Measurements from ENCODE around the gene PPCS.

The PPCS gene

DNA sequence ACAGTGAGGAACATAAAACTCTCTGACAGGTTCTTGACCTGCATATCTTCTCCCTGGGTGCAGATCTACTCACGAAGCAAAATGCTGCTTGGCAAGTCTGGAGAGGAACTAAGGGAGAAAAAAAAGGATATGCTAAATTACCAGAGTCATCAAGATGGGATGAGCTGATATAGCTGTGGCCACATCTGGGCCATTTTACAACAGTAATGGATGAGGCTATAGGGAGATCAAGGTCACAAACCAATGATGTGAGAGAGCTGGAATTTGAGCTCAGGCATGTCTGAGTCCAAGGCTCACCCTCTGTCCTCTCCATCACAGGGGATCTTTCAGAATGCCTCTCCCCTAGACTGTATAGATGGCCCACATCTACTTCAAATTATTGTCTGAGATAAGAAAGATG, 26.7 kb upstream of the PPCS start:
- Mint-ChIP-seq H3K36me3 (ENCODE audit: low read depth) (no peaks in the 10 kb centered on the region), H3K4me1 (peaks cover 21% of the 10 kb centered on the region)

DNA sequence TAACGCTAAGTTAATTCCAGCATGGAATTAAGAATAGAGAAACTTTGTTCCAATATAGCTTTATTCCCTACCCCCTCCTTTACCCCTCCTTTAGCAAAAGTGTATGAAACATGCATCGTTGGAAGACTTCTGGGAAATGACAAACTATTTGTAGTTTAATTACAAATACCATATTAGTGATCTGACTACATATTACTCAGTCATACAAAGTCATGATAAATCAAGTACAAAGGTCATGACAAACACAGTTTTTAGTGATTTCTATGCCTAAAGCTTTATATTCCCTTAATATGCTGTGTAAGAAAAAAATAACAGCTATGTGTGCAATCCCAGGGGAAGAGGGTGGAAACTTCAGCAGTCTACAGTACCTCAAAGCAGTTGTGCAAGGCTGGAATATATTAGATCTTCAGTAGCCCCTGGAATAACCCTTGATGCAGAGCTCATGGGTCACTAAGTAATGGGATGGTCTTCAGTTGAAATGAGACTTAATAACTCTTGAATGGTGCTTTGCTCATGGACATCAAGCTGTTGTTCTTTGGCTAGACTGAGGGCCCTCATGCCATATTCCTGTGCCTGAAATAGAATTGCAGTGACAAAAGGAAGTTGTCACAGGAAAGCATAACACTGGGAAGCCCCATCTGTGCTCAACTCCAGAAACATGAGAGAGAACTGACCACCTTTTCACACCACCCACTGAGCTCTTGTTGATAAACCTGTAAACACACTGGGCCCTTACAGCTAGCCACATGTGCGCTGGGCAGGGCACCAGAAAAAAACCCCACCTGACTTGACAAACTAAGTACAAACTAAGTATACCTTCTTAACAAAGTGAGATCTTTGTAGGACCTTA, 25.8 kb upstream of the PPCS start:
- H3K4me1 Mint-ChIP-seq, result peaks cover 13% of the 10 kb centered on the region
- no peak overlapping the region for H3K27ac Mint-ChIP-seq
- TF ChIP-seq, protein P1, sequence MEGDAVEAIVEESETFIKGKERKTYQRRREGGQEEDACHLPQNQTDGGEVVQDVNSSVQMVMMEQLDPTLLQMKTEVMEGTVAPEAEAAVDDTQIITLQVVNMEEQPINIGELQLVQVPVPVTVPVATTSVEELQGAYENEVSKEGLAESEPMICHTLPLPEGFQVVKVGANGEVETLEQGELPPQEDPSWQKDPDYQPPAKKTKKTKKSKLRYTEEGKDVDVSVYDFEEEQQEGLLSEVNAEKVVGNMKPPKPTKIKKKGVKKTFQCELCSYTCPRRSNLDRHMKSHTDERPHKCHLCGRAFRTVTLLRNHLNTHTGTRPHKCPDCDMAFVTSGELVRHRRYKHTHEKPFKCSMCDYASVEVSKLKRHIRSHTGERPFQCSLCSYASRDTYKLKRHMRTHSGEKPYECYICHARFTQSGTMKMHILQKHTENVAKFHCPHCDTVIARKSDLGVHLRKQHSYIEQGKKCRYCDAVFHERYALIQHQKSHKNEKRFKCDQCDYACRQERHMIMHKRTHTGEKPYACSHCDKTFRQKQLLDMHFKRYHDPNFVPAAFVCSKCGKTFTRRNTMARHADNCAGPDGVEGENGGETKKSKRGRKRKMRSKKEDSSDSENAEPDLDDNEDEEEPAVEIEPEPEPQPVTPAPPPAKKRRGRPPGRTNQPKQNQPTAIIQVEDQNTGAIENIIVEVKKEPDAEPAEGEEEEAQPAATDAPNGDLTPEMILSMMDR (IDR thresholded peaks at IDR 0.05; ENCODE audit: unreplicated experiment in 3 of 3), result no peak
- no peak overlapping the region for H3K4me3 Mint-ChIP-seq
- no peaks in the 10 kb centered on the region for H3K9me3 Mint-ChIP-seq
- H3K36me3 Mint-ChIP-seq (ENCODE audit: low read depth), result no peaks in the 10 kb centered on the region
- H3K27me3 Mint-ChIP-seq (ENCODE audit: low read depth), result peaks cover 6% of the 10 kb centered on the region

More for the DNA sequence above, 26.7 kb upstream of the PPCS start:
- Mint-ChIP-seq H3K9me3 (no peaks in the 10 kb centered on the region), H3K27me3 (ENCODE audit: low read depth) (peaks cover 8% of the 10 kb centered on the region), H3K4me3 (no peak overlapping the region), H3K27ac (peak overlapping the region in 1 of 3 experiments; percentile 38)
- TF ChIP-seq, protein P1 (IDR thresholded peaks at IDR 0.05; ENCODE audit: unreplicated experiment in 3 of 3), result no peak

DNA sequence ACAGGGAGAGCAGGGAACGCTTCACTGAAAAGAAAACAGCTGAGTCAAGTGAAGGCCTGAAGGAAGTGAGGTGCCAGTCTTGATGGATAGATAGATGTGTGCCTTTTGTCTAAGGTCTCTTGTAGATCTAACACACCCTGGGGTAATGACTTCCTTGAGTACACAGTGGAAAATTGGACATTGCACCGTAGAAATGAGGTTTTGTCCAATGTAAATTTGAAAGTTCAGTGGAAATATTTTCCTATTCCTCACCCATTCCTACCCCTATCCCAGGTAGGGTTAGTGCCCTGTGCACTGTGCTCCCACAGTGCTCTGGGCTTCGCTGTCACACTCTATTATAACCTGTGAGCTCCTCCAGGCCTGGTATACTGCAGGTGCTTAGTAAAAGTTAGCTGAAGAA, 24.8 kb upstream of the PPCS start:
- H3K27ac Mint-ChIP-seq, result no peak overlapping the region
- TF ChIP-seq, protein P1 (IDR thresholded peaks at IDR 0.05; ENCODE audit: unreplicated experiment in 3 of 3), result no peak
- no peak overlapping the region for H3K4me3 Mint-ChIP-seq
- peaks cover 3% of the 10 kb centered on the region for H3K27me3 Mint-ChIP-seq (ENCODE audit: low read depth)
- no peaks in the 10 kb centered on the region for H3K36me3 Mint-ChIP-seq (ENCODE audit: low read depth)
- H3K4me1 Mint-ChIP-seq, result peaks cover 10% of the 10 kb centered on the region
- no peaks in the 10 kb centered on the region for H3K9me3 Mint-ChIP-seq

DNA sequence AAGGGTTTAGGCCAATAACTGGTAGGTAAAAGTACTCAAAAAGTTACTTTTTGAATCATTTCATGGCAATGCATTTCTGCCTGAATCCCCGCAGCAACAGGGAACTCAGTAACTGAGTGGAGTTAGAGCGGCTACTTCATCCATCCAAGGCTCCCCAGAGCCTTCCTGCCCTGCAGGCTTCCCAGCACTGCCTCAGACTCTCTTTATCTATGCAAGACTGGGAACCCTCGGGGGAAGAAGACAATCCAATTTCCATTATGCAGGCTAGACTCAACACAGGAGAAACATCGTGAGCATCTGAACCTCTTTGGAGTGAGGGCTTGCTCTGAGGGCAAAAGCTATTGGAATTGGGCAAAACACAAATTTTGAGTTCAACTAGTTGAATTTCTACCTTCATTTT, 23.6 kb upstream of the PPCS start:
- peaks cover 10% of the 10 kb centered on the region for H3K4me1 Mint-ChIP-seq
- H3K4me3 Mint-ChIP-seq, result no peak overlapping the region
- H3K36me3 Mint-ChIP-seq (ENCODE audit: low read depth), result no peaks in the 10 kb centered on the region
- no peak overlapping the region for H3K27ac Mint-ChIP-seq
- TF ChIP-seq, protein P1 (IDR thresholded peaks at IDR 0.05; ENCODE audit: unreplicated experiment in 3 of 3), result no peak
- H3K27me3 Mint-ChIP-seq (ENCODE audit: low read depth), result no peaks in the 10 kb centered on the region
- no peaks in the 10 kb centered on the region for H3K9me3 Mint-ChIP-seq

DNA sequence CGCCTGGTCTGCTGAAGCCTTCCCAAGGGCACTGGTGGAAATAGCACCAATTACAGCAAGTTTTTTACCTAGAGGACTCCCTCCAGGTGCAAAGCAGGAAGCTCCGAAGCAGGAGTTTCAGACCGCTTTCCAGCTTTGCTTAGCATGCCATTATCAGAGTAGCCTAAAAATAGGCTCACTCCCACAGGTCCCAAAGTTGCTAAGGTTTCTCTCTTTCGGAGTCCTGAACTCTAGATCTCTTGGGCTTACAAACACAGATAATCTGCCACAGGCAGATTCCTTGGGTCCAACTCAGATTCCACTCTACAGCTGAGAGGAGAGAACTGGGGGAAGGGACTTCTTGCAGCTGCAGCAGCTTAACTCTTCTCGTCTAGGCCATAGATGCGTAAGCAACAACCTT, 23.0 kb upstream of the PPCS start:
- no peaks in the 10 kb centered on the region for H3K36me3 Mint-ChIP-seq (ENCODE audit: low read depth)
- H3K27ac Mint-ChIP-seq, result peak overlapping the region in 1 of 3 experiments; percentile 5
- H3K4me3 Mint-ChIP-seq, result no peak overlapping the region
- no peaks in the 10 kb centered on the region for H3K27me3 Mint-ChIP-seq (ENCODE audit: low read depth)
- no peaks in the 10 kb centered on the region for H3K9me3 Mint-ChIP-seq
- H3K4me1 Mint-ChIP-seq, result peaks cover 10% of the 10 kb centered on the region
- TF ChIP-seq, protein P1 (IDR thresholded peaks at IDR 0.05; ENCODE audit: unreplicated experiment in 3 of 3), result no peak

DNA sequence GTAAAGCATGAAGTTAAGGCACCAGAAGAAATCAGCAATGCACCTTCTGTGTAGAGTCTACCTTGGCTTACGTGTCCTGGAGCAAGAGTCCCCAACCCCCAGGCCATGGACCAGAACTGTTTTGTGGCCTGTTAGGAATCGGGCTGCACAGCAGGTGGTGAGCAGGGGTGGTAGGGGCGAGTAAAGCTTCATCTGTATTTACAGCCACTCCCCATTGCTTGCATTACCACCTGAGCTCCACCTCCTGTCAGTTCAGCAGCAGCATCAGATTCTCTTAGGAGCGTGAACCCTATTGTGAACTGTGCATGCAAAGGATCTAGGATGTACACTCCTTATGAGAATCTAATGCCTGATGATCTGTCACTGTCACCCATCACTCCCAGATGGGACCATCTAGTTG, 22.0 kb upstream of the PPCS start:
- TF ChIP-seq, protein P1 (IDR thresholded peaks at IDR 0.05; ENCODE audit: unreplicated experiment in 3 of 3), result no peak
- no peaks in the 10 kb centered on the region for H3K36me3 Mint-ChIP-seq (ENCODE audit: low read depth)
- H3K27ac Mint-ChIP-seq, result no peak overlapping the region
- no peaks in the 10 kb centered on the region for H3K9me3 Mint-ChIP-seq
- peaks cover 7% of the 10 kb centered on the region for H3K4me1 Mint-ChIP-seq
- no peaks in the 10 kb centered on the region for H3K27me3 Mint-ChIP-seq (ENCODE audit: low read depth)
- no peak overlapping the region for H3K4me3 Mint-ChIP-seq

All from nephron (organoid).